HT1080 (cell line): ENCODE measurements around the gene RDH5. TPM values are rescaled to one million over a fixed set of nuclear protein-coding genes. Genes with fewer than 3 reads are reported as not detected.

Experiments used
- DNase-seq: peaks from one replicate; pipeline ENCODE4 v3.0.0-alpha.2; 2015; ENCODE audit warnings: low read depth
- total RNA-seq: library from RNA; depleted of rRNA; stranded (reverse); fragments of >200 nt; shearing (Covaris generic); gene quantifications from 2 replicates; pipeline ENCODE4 v1.2.3, GENCODE V29; 2014

RDH5 gene
- total RNA-seq, 1 experiment from 2014 or later = 3.2 TPM

DNA sequence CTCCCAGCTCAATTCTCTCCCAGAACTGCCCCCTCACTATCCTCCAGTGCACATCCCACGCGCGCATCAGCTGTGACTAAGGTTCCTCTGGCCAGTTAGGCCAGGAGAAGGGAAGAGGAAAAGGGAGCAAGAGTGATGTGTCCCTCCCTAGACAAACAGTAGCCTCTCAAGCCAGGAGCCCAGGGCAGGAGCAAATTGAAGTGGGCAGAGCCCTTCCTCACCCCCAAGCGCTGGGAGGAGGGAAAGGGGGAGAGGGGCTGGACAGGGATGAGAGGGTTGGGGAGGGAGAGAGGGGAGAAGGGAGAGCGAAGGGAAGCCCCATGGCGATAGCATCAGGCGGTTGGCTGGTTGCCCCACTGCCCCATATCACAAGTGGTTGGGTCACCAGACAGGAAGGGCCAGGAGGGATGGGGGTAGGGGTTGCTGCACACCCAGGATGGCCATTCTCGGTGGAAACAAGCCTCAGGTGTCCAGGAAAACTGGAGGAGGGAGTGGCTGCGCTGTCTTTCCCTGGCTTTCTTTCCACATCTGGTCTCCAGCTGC is 7.5 kb downstream of the RDH5 start:
- DNase-seq = peak; percentile 39

DNA sequence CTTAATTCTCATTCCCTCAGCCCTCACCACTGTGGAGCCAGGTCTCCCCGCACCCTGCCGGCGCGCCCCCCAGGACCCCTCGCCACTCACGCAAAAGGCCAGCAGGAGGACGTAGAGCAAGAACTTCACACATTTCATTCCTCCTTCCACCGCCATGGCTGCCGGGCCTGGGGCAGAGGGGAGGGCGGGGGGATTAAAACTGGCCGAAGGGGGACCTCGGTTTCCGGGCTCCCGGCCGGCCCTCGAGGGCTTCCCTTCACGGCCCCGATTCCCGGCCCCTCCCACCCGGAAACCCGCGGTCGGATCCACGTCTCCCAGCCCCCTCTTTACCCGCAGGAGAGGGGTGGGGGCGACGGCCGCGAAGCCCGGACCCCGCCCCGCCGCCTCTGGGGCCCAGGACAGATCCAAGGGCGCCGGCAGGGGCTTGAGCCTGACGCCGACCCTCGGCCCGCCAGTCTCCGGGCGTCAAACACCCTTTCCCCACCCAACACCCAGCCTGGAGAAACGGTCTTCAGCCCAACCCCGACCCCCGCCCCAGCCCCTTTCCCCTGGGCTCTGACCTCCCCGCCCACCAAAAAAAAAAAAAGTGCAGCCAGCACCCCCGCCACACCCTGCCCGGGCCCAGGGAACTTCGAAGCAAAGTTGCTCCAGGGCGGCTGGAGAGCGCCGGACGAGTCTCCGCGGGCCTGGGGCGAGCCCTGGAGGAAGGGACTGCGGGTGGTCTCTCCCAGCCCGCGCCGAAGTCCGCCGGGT is 8.2 kb downstream of the RDH5 start:
- DNase-seq = peak; percentile 55

DNA sequence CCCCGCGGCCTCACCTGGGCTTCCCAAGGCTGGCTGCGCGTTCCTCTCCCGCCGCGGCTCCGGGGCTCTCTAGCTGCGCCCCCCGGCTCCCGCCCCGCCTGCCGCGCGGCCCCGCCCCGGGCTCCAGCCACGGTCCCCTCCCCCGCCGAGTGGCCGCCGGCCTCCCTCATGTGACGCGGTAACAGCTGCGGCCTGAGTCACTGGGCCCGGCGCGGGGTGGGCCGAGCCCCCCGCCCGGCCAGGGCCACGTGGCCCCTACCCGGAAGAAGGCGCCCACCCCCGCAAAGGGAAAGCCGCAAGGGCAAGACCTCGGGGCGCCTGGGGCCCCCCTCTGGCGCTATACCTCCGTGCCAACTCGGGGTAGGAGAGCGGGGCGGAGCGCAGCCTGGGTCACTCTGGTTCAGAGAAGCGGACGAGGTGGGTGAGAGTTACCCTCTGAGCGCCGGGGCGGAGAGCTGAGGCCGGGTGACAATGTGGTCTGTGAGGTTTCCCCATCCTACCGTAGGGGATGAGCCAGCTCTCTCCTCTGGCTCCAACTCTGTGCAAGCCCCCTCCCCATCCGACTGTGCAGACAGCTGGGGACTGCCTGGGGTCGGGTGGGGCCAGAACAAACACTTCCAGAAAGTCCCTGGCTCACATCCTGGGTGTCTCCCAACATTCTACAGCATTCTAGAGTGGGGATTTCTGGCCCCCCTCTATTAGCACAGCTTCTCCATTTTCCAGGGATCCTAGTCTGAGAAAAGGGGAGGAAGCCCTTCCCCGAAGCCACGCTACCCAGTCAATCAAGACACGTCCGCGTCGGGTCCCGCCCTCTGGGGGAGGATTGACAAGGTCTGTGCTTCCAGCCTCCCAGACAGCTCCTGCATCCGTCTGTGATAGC is 9.0 kb downstream of the RDH5 start, which contains the start of gene CD63:
CD63 (minus strand) TSS at position 71 of the 880 bp plus-strand sequence. CDS start 668 bp downstream, outside the sequence.
- peak; percentile 92 for DNase-seq

DNA sequence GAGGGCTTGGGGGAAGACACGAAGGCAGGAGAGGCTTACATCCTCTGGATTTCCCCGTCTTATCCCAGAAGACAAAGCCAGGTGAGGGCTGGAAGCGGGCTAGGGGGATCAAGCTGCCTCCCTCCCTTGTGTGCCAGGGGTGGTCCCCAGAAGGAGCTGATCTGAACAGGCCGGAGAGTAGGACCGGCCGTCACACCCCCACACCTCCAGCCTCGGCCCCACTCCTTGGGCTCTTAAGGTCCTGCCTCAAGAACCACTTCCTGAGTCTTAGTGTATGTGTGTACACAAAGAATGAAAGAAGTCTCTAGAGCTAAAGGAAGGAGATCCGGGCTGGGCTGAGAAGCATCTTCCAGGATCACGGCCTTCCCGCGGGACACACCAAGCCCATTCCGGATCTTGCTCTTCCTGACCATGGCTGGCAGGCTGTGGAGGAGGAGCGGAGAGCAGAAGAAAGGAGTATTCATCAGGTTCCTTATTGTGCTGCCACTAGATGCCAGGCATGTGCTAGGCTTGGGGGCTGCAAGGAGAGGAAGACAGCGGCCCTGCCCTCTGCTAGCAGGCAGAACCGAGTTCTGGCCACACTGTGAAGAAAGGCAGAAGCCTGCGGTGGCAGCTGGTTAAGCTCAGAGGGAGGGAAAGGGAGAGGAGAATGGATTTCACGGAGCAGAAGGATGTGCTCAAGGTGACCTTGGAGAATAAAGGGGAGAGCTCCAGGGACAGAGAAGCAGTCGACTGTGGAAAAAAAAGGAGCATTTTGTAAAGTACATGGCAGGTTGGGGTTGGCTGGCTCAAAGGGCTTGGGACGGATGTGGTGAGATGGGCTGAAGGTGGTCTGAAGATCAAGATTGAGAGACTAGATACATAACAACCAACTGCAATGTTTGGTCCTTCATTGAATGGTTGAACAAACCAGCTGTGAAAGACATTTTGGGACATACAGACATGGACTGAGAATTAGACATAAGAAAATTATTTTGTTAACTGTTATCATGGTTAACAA is 9.9 kb downstream of the RDH5 start:
- DNase-seq = peak; percentile 81

DNA sequence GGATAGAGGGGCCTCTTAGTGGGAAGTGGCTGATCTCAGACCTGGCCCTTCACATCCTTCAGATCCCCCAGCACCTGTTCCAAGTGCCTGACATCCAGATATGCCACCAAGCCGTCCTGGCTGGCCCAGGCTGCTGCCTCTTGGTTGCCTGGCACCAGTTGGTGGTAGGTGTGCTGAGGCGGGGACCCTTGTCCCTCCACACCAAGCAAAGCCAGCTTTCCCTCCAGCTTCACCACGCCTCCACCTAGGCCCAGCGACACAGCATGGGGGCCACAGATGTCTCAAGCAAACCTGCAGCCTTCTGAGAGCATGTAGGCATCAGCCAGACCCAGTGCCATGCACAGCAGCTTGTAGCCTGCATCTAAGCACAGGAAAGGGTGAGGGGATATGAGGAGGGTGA is 12.1 kb downstream of the RDH5 start:
- no peak for DNase-seq

DNA sequence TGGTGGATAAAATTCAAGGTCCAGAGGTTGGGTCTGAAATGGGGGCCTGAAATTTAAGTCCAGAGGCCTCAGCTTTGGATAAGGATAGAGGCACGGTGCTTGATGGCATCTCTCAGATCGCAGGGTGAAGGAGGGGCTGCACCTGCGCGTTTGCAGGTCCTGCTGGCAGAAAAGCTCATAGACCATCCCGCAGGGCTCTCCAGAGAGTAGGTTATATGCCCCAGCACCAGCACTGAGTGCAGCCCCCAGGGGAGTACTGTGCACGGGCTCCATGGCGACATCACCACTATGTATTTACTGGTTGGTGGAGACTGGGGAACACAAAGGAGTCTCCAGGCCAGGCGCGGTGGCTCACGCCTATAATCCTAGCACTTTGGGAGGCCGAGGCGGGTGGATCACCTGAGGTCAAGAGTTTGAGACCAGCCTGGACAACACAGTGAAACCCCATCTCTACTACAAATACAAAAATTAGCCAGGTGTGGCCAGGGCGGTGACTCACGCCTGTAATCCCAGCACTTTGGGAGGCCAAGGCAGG is 12.9 kb downstream of the RDH5 start:
- DNase-seq = no peak

DNA sequence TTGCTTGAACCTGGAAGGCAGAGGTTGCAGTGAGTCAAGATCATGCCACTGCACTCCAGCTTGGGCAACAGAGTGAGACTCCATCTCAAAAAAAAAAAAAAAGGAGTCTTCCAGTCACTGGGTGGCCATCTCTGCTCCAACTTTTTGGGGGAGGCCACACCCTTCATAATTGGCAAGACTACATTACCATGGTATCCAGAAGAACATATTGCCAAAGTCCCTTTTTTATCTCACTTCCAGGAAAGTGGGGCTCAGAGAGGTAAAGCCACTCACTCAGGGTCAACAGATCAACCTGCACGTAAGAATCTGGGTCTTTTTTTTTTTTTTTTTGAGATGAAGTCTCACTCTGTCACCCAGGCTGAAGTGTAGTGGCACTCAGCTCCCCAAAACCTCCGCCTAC is 13.7 kb downstream of the RDH5 start:
- DNase-seq = no peak

DNA sequence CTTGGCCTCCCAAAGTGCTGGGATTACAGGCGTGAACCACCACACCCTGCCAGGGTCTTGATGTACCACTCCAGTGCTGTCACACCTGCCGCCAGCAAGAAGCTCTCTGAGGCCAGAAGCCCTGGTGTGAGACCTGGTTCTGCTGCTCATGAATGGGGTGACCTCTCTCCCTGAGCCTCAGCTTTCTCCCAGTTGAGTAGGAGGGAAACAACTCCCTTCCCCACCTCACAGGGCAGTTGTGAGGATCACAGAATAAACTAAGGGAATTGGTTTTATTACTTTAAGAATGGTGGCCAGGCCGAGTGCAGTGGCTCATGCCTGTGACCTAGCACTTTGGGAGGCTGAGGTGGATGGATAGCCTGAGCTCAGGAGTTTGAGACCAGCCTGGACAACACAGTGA is 14.4 kb downstream of the RDH5 start:
- no peak for DNase-seq

DNA sequence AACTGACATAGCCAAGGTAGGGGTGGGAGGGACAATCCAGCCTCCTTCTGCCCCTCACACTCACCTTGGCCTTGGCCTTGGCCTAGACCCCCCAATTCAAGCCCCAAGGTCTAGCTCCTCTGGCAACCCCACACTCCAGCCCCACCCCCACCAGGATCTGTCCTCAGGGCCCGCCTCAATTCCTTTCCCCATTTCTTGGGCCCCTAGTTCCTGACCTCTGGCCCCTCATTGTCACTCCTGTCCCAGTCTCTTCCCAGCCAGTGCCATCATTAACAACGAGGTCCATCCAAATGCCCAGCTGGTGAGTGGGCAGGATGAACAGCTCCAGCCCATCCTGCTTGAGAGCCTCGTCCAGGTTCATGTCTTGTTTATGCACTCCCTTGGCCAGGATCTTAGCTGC is 15.9 kb downstream of the RDH5 start:
- no peak for DNase-seq

DNA sequence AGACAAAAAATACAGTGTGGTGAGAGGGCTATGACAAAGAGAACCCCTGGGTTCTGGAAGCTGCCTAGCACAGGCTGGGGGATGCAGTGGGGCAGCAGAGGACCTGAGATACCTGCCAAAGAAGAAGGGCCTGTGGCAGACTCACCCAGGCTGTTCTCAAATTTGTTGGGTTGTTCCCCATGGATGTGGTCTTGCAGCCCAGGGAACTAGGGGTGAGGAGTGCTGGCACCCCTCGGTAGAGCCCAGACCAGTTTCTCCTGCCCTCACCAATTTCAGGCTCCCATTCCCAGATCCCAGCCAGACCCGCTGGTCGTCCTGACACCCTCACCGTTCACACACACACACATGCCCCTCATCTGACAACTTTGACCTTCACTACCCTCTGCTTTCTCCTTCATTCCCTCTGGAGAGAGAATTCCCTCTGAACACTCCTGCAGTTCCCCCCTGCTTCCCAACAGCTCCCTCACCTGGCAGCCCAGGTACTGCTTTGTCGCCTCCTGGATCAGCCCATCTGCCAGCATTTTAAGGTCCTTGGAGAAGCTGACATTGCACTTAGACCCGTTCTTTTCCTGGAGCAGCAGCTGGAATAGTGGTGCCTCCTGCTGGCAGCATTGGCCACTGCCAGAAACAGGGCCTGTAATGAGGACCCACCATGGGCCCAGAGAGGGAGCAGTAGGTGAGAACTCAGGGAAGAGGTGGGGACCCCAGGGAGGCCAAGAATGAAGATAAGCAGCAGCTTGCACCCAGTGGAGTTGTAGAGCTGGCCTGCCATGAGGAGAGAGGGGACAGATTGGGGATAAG is 16.8 kb downstream of the RDH5 start:
- DNase-seq = peak; percentile 78

DNA sequence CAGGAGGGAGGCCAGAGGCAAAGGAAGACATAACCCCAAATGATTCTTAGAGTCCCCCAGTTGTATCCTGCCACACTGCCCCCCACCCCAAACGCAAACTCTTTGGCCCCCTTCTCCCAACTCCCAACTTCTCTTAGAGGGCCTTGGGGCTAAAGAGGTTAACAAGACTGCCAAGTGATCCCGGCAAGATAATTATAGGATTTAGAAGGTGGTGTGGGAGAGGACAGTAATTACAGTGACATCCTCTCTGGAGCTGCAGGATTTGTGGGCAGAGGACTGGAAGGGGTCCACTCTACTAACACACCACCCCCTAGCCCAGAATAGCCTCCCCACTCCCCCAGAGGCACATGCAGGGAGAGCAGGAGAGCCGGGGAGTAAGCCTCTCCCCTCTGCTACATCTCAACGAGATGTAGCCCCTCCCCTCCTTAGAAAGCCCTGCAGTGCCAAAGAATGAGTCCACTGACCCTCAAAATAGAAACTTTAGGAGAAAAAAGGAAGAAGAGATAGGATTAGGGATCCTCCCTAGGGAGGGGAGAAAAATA is 17.5 kb downstream of the RDH5 start:
- no peak for DNase-seq

DNA sequence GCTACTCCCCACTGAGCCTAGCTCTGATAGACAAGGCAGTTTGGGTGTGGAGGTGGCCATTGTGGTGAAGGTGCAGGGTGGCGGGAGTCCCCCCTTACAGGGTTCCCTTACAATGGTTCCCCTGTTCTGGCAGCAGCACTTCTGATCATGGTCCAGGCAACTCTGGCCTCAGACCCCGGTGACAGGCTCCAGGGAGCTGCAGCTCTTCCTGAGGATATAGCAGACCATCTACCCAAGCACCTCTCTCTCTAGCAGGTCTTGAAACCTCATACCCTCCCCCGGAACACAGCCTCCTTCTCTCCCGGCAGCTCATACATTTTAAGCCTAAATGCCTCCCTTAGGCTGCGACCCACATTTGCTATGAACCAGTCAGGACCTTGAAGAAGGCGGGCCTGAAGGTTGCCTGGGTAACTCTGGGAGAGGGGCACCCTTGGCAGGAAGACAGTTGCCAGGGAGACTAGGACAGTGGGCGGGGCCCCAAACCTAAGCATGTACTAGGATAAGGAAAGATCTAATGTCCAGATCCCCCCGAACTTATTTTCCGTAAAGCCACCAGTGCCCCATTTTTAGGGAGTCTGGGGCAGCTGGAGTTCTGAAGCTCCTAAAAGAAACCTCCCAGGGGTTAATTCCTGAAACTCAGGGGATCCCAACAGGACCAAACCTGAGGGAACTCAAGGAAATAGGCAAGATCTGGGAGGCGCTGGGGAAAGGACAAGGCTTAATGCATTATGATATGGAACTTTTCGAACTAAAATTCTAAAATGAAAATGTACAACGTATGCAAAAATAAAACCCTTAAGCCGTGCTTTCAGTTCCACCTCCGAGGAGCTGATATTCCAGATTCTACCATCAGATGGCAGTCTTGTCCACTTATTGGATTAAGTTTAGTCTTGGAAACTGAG is 18.2 kb downstream of the RDH5 start:
- DNase-seq = peak; percentile 86

DNA sequence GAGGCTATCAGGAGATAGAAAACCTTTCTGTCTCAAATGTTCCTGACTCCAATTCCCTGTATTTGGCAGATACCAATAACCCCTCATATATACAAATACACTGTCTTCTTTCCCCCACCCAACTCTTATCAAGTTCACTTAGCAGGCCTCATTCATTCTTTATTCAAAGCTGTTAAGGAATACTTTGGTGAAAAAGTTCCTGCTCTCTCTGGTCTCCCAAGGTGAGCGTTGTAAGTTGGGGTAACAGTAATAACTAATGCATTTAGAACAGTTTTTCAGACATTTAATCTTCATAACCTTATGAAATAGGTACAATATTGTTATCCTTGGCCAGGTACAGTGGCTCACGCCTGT is 18.8 kb downstream of the RDH5 start:
- DNase-seq = no peak

DNA sequence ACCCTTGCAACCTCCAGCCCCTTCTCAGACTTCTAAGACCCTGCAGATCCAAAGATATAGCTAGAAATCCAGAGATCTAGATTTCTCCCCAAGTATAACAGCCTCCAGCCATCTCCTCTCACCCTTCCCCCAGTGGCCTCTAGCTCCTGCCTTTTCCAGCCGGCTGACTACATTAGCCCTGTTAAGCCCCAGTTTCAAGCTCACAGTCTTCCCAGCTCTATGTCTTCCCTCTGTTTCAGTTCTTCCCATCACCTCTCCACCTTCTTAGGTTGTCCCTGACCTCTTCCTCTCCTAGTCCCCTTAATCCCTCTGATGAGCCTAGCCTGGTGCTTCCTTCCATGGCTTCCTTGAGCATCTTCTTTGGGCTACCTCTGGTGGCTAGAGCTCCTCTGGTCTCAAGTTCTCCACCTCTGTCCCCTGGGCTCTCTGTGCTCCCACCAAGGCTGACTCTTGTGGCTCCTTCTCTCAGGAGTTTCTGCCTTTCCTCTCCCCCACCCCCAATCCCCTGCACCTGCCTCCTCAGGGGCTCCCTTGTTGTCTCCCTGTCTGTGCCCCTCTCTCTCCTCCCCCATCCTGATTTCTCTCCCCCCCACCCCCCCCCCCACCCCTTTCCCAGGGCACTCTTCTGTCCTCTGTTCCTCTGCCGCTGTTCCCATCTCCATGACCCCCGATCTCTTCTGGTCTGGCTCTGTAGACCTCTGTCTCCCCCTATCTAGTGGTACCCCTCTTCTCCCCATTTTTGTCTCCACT is 21.9 kb downstream of the RDH5 start:
- no peak for DNase-seq

DNA sequence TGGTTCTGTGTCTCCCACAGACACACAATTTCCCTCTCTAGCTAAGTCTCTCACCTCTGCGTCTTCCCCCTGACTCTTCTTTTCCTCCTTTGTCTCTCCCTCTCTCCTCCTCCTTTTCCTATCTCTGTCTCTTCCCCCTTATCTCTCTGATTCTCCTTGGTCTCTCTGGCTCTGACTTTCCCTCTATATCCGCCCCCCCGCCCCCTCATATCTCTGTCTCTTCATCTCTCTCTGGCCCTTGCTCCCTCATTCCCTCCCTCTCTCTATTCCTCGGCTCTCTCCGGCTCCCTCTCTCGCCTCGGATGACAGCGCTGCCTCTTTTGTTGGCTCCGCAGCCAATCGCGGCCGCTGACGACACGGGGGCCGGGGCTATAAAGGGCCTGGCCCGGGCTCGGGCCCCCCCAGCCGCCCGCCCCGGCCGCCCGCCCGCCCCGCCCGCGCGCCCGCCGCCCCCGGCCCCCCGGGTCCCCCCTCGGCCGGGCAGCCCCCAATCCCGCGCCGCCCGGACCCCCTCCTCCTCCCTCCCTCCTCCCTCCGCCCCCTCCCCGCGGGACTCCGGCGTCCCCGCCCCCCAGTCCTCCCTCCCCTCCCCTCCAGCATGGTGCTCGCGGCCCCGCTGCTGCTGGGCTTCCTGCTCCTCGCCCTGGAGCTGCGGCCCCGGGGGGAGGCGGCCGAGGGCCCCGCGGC is 22.7 kb downstream of the RDH5 start, which contains the start of gene GDF11:
GDF11 (plus strand) TSS at position 404 of the 687 bp plus-strand sequence; CDS start at position 599, 195 bp downstream.
- peak; percentile 62 for DNase-seq

DNA sequence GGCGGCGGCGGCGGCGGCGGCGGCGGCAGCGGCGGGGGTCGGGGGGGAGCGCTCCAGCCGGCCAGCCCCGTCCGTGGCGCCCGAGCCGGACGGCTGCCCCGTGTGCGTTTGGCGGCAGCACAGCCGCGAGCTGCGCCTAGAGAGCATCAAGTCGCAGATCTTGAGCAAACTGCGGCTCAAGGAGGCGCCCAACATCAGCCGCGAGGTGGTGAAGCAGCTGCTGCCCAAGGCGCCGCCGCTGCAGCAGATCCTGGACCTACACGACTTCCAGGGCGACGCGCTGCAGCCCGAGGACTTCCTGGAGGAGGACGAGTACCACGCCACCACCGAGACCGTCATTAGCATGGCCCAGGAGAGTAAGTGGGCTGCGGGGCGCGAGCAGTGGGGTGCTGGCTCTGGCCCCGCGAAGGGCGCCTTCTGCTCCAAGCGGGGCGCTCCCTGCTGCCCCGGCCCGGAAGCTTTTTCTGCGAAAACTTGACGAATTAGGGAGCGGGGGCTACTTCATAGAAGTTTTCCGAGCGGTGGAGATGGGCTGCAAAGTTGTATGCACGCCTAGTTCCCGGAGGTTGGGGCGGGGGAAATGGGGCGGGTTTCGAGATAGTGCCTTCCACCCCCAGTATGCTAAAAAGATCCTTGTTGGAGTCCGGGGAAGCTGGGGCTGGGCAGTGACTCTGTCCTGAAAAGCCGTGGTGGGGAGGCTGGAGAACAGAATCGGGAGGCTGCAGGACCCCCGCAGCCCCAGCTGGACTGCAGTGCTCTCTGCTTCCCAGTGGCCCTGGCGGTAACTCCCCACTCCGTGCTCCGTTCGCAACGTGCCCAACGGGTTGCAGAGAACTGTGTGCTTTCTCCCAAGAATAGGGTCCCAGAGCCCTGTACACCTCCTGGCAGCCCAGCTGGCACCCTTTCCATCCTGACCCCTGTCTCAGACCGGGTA is 23.5 kb downstream of the RDH5 start:
- DNase-seq = peak; percentile 60
